SU-DHL-6 (cell line): ENCODE measurements around the gene CMPK2.

ENCODE experiments used
- H2AFZ ChIP-seq: fragments of 200-600 bp; sonication (generic); 2 replicates; pipeline ENCODE4 v1.6.1; 2014; ENCODE audit warnings: low read depth, mild to moderate bottlenecking, moderate library complexity, mixed read lengths, antibody characterized with exemption, low read length; ENCODE audit not compliant: severe bottlenecking
- H3F3A ChIP-seq: fragments of 200-600 bp; shearing (Covaris generic); 2 replicates; pipeline ENCODE4 v1.6.0; 2016; ENCODE audit warnings: antibody characterized with exemption, mild to moderate bottlenecking; ENCODE audit not compliant: insufficient read depth
- H3K27ac ChIP-seq: fragments of 200-600 bp; sonication (generic); 2 replicates; pipeline ENCODE4 v1.5.1; 2016; ENCODE audit warnings: low read depth, mild to moderate bottlenecking, low read length, moderate library complexity, mixed read lengths
- H3K27me3 ChIP-seq: fragments of 200-600 bp; sonication (generic), shearing (Covaris generic); 2 replicates; pipeline ENCODE4 v1.6.0; 2014; ENCODE audit warnings: mild to moderate bottlenecking, low read length
- H3K36me3 ChIP-seq: fragments of 200-600 bp; sonication (generic); 2 replicates; pipeline ENCODE4 v1.6.1; 2014; ENCODE audit warnings: mild to moderate bottlenecking, low read length, mixed read lengths
- H3K4me2 ChIP-seq: fragments of 300-600, 200-600 bp; shearing (Covaris generic), sonication (generic); 2 replicates; pipeline ENCODE4 v1.6.0; 2014; ENCODE audit warnings: low read length, low read depth, mild to moderate bottlenecking; ENCODE audit not compliant: poor library complexity, severe bottlenecking
- H3K4me3 ChIP-seq: fragments of 200-600 bp; sonication (generic); 2 replicates; pipeline ENCODE4 v1.5.1; 2014; ENCODE audit warnings: antibody characterized with exemption, low read length, mild to moderate bottlenecking, mixed read lengths; ENCODE audit not compliant: insufficient read depth, poor library complexity, severe bottlenecking
- H3K79me2 ChIP-seq: fragments of 200-600 bp; sonication (generic); 2 replicates; pipeline ENCODE4 v1.6.1; 2014; ENCODE audit warnings: mild to moderate bottlenecking, low read length, moderate library complexity; ENCODE audit not compliant: insufficient read depth
- H3K9ac ChIP-seq: fragments of 200-600 bp; sonication (generic); 2 replicates; pipeline ENCODE4 v1.7.0; 2014; ENCODE audit warnings: mild to moderate bottlenecking, low read length
- H3K9me2 ChIP-seq: fragments of 200-600 bp; sonication (generic); replicated peaks from 2 replicates; pipeline ENCODE4 v1.6.1; 2014; ENCODE audit warnings: low read length; ENCODE audit not compliant: insufficient read depth
- H3K9me3 ChIP-seq: fragments of 200-600 bp; sonication (generic); 2 replicates; pipeline ENCODE4 v1.6.1; 2014; ENCODE audit warnings: low read length, mixed read lengths; ENCODE audit not compliant: insufficient read depth
- H4K20me1 ChIP-seq: fragments of 200-600 bp; sonication (generic); 2 replicates; pipeline ENCODE4 v1.6.1; 2014; ENCODE audit warnings: low read depth, mild to moderate bottlenecking, antibody characterized with exemption, low read length, moderate library complexity, mixed read lengths
- CTCF ChIP-seq: fragments of 200-600 bp; sonication (generic); IDR thresholded peaks from one replicate; pipeline ENCODE4 v1.5.1; 2017; ENCODE audit warnings: antibody characterized with exemption, mild to moderate bottlenecking, low read length, moderate library complexity; ENCODE audit not compliant: insufficient read depth, poor library complexity, severe bottlenecking
- EZH2phosphoT487 ChIP-seq: fragments of 200-600 bp; sonication (generic), shearing (Covaris generic); conservative IDR thresholded peaks from 2 replicates; pipeline ENCODE4 v1.6.1; 2018; ENCODE audit warnings: mild to moderate bottlenecking, antibody characterized with exemption, low read length, moderate library complexity, mixed read lengths

CMPK2 gene

GRCh38 chr2:6833300-6833604 is 32.5 kb downstream of the CMPK2 start:
- Histone ChIP-seq H3K9ac (no peak overlapping the region), H3F3A (no peaks in the 10 kb centered on the region), H3K27ac (no peak overlapping the region), H3K9me3 (peaks cover 16% of the 10 kb centered on the region; the same call in 1 of the 2 replicates), H3K9me2 (no peaks in the 10 kb centered on the region), H3K4me2 (no peak overlapping the region), H3K36me3 (peaks cover 5% of the 10 kb centered on the region; the same call in 1 of the 2 replicates), H3K27me3 (no peaks in the 10 kb centered on the region), H3K4me3 (no peak overlapping the region), H2AFZ (no peak overlapping the region), H3K79me2 (no peaks in the 10 kb centered on the region), H4K20me1 (no peaks in the 10 kb centered on the region)
- no peak for TF ChIP-seq EZH2phosphoT487
- TF ChIP-seq CTCF, result no peak

GRCh38 chr2:6832596-6833299 is 33.0 kb downstream of the CMPK2 start:
- H3K36me3 ChIP-seq, result peaks cover 5% of the 10 kb centered on the region; the same call in 1 of the 2 replicates
- no peaks in the 10 kb centered on the region for H3K79me2 ChIP-seq
- H3K9me3 ChIP-seq, result peaks cover 16% of the 10 kb centered on the region; the same call in 1 of the 2 replicates
- no peaks in the 10 kb centered on the region for H3K27me3 ChIP-seq
- H3K4me3 ChIP-seq, result no peak overlapping the region
- H3K27ac ChIP-seq, result no peak overlapping the region
- no peak overlapping the region for H3K4me2 ChIP-seq
- H2AFZ ChIP-seq, result no peak overlapping the region
- H3F3A ChIP-seq, result no peaks in the 10 kb centered on the region
- H3K9ac ChIP-seq, result no peak overlapping the region
- H3K9me2 ChIP-seq, result no peaks in the 10 kb centered on the region
- TF ChIP-seq EZH2phosphoT487, result no peak
- TF ChIP-seq CTCF, result no peak
- H4K20me1 ChIP-seq, result no peaks in the 10 kb centered on the region

- Histone ChIP-seq H3K4me3 (no peak overlapping the region), H3K9ac (no peak overlapping the region), H4K20me1 (no peaks in the 10 kb centered on the region), H3K36me3 (peaks cover 5% of the 10 kb centered on the region; the same call in 1 of the 2 replicates), H3K9me3 (peaks cover 16% of the 10 kb centered on the region; the same call in 1 of the 2 replicates), H3K9me2 (no peaks in the 10 kb centered on the region), H3F3A (no peaks in the 10 kb centered on the region), H3K79me2 (no peaks in the 10 kb centered on the region), H3K4me2 (no peak overlapping the region), H3K27me3 (no peaks in the 10 kb centered on the region), H2AFZ (no peak overlapping the region), H3K27ac (no peak overlapping the region)
- TF ChIP-seq CTCF, result no peak
- TF ChIP-seq EZH2phosphoT487, result no peak
Measured at GRCh38 chr2:6831229-6831628, 34.5 kb downstream of the CMPK2 start.
